HG02588 (cell line): ENCODE data around the gene CD163L1.
"Not testable (repeated sequence)": the region's sequence is repeated elsewhere in the genome, so short reads cannot be mapped to it uniquely, and the experiment has no call there.

Experiments used
- ATAC-seq: cut with Tn5 transposase; IDR thresholded peaks from one replicate; pipeline ENCODE4 v1.9.1; 2021; ENCODE audit warnings: mild to moderate bottlenecking, moderate library complexity; ENCODE audit not compliant: unreplicated experiment

Gene CD163L1

DNA sequence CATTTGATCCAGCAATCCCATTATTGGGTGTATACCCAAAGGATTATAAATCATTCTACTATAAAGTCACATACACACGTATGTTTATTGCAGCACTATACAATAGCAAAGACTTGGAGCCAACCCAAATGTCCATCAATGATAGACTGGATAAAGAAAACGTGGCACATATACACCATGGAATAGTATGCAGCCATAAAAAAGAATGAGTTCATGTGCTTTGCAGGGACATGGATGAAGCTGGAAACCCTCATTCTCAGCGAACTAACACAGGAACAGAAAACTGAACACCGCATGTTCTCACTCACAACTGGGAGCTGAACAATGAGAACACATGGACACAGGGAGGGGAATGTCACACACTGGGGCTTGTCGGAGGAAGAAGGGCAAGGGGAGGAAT, 106.2 kb downstream of the CD163L1 start:
- not testable (repeated sequence) for ATAC-seq

DNA sequence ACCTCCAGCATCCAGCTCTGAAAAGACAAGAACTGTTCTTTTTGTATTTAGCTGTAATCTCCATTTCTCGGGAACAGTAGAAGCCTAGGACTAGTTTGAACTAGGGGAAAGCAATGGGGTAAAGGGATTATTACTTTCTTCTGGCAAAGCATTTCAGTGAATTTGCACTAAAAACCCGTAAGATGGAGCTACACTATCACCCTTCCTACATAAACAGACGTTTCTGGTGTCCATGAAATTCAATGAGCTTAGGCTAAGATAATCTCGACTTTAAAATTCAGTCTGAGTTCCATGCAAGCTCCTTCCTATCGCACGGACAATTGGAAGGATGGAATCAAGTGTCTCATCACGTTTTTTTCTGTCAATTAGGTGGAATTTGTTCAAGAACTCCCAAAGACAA, 116.0 kb downstream of the CD163L1 start:
- no peak for ATAC-seq

DNA sequence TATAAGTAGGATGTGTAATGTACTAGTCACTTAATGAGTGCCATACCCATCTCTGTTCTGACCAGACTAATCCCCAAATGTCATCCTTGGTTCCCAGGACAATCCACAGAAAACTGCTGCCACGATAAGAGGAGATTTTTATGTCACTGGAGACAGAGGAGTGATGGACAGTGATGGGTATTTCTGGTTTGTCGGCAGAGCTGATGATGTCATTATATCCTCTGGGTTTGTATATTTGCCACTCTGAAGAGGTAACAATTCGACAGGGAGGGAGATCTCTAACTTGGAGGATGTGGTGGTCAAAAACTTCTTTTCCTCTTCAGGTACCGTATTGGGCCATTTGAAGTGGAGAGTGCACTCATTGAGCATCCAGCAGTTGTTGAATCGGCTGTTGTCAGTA, 119.8 kb downstream of the CD163L1 start:
- ATAC-seq, result no peak

DNA sequence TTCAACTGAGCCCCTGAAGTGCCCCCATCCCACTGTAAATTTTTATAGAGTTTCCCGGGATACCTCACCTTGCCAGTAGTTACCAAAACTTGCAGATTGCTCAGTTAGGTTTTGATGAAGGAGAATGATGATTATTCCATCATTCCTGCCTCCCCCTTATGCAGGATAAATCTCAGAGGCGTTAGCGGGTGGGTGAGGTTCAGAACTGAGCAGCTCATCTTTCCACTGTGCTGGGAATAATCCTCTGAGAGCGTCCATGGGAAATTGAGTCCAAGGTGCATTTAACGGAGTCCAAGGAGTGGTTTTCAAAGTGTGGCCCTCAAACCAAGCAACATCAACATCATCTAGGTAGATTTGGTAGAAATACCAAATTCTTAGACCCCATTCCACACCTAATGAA, 121.4 kb downstream of the CD163L1 start:
- no peak for ATAC-seq

DNA sequence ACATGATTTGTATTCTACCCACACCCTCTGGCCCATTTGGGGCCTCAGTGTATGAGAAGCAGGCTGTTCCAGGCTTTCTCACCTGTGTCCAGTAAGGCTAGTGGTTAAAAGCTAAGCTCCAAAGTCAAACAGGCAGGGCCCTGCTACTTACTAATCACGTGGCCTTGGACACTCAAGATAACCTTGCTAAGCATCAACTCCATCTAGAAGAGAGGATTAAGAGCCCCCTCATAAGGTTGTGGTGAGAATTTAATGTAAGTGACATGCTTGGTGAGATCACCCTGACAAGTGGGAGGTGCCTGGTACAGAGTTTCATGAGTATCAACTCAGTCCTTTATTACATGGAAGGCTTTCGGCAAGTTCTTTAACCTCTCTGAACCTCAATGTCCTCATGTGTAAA, 122.3 kb downstream of the CD163L1 start:
- no peak for ATAC-seq

DNA sequence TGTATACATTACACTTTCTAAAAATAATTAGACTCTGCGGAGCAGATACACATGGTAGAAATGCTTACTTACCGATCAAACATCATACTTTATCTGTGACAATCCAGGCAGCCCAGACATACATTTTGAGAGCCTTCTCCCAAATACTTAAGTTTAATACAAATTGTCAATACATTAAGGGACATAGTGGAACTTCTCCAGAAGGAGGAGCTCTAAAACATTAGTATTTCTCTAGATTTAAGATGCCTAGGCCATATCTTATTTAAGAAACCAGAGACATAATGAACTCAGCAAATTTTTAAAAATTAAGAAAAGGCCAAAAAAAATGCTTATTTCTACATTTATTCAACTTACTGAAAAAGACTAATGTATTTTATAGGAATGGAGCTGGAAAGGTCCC, 124.0 kb downstream of the CD163L1 start:
- ATAC-seq, result no peak

DNA sequence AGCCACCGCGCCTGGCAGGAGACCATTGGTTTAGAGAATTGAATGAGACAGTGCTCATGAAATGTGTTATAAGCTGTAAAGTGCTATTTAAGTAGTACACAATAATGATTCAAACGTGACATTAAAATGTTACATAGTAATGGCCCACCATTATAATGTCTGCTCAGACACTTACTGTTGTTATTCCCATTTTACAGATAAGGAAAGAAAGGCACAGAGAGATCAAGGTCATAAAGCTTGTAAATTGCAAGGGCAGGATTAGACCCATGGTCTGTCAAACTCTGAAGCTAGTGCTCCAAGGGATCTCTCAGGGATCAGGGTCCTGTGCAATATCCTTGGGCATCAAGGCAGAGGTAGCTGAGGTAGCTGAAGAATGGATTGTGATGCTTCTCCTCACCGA, 133.9 kb downstream of the CD163L1 start:
- no peak for ATAC-seq
